Measurements from ENCODE around the gene FBXL5.

The FBXL5 gene

GRCh38 chr4:15563871-15564270 is 91.3 kb downstream of the FBXL5 start:
- Mint-ChIP-seq H3K27me3 (no peaks in the 10 kb centered on the region), H3K4me1 (no peaks in the 10 kb centered on the region), H3K9me3 (no peaks in the 10 kb centered on the region), H3K4me3 (no peak overlapping the region), H3K27ac (no peak overlapping the region)
- DNase-seq (no peak), ATAC-seq (no peak)

- H3K9me3 Mint-ChIP-seq: no peaks in the 10 kb centered on the region
- H3K4me3 Mint-ChIP-seq: no peak overlapping the region
- DNase-seq (no peak), ATAC-seq (no peak)
- no peaks in the 10 kb centered on the region for H3K4me1 Mint-ChIP-seq
- no peak overlapping the region for H3K27ac Mint-ChIP-seq
- no peaks in the 10 kb centered on the region for H3K27me3 Mint-ChIP-seq
These were observed 92.5 kb downstream of the FBXL5 start for GRCh38 chr4:15562623-15563022.

- Mint-ChIP-seq H3K27ac (no peak overlapping the region), H3K9me3 (no peaks in the 10 kb centered on the region), H3K4me1 (no peaks in the 10 kb centered on the region), H3K4me3 (no peak overlapping the region), H3K27me3 (no peaks in the 10 kb centered on the region)
- no peak for DNase-seq
- no peak for ATAC-seq
These were observed 93.0 kb downstream of the FBXL5 start for GRCh38 chr4:15562114-15562513.

- H3K4me1 Mint-ChIP-seq: no peaks in the 10 kb centered on the region
- no peaks in the 10 kb centered on the region for H3K9me3 Mint-ChIP-seq
- ATAC-seq (no peak), DNase-seq (no peak)
- H3K4me3 Mint-ChIP-seq: no peak overlapping the region
- no peak overlapping the region for H3K27ac Mint-ChIP-seq
- H3K27me3 Mint-ChIP-seq: no peaks in the 10 kb centered on the region
These were observed 96.6 kb downstream of the FBXL5 start for GRCh38 chr4:15558561-15558960.

GRCh38 chr4:15557786-15558550 is 97.2 kb downstream of the FBXL5 start:
- Mint-ChIP-seq H3K27me3 (no peaks in the 10 kb centered on the region), H3K4me3 (no peak overlapping the region), H3K27ac (no peak overlapping the region), H3K9me3 (no peaks in the 10 kb centered on the region), H3K4me1 (no peaks in the 10 kb centered on the region)
- ATAC-seq (no peak), DNase-seq (no peak)

GRCh38 chr4:15556511-15557092 is 98.6 kb downstream of the FBXL5 start:
- no peak overlapping the region for H3K27ac Mint-ChIP-seq
- H3K4me1 Mint-ChIP-seq: no peaks in the 10 kb centered on the region
- no peaks in the 10 kb centered on the region for H3K9me3 Mint-ChIP-seq
- DNase-seq (no peak), ATAC-seq (no peak)
- no peak overlapping the region for H3K4me3 Mint-ChIP-seq
- H3K27me3 Mint-ChIP-seq: no peaks in the 10 kb centered on the region
